HG03378 (cell line): ENCODE results near the gene SHISA6.
"Not testable (repeated sequence)": the region's sequence is repeated elsewhere in the genome, so short reads cannot be mapped to it uniquely, and the experiment has no call there.

Experiments used
- ATAC-seq: cut with Tn5 transposase; IDR thresholded peaks from one replicate; pipeline ENCODE4 v1.9.1; 2021; ENCODE audit warnings: mild to moderate bottlenecking, moderate library complexity; ENCODE audit not compliant: unreplicated experiment

Gene SHISA6

DNA sequence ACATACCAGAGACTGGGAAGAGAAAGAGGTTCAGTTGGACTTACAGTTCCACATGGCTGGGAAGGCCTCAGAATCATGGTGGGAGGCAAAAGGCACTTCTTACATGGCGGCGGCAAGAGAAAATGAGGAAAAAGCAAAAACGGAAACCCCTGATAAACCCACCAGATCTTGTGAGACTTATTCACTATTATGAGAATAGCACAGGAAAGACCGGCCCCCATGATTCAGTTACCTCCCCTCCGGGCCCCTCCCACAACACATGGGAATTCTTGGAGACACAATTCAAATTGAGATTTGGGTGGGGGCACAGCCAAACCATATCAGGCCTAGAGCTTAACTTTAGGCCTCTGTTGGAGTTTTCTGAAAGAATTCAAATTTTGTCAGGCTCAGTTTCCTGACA, 60.9 kb downstream of the SHISA6 start:
- not testable (repeated sequence) for ATAC-seq

DNA sequence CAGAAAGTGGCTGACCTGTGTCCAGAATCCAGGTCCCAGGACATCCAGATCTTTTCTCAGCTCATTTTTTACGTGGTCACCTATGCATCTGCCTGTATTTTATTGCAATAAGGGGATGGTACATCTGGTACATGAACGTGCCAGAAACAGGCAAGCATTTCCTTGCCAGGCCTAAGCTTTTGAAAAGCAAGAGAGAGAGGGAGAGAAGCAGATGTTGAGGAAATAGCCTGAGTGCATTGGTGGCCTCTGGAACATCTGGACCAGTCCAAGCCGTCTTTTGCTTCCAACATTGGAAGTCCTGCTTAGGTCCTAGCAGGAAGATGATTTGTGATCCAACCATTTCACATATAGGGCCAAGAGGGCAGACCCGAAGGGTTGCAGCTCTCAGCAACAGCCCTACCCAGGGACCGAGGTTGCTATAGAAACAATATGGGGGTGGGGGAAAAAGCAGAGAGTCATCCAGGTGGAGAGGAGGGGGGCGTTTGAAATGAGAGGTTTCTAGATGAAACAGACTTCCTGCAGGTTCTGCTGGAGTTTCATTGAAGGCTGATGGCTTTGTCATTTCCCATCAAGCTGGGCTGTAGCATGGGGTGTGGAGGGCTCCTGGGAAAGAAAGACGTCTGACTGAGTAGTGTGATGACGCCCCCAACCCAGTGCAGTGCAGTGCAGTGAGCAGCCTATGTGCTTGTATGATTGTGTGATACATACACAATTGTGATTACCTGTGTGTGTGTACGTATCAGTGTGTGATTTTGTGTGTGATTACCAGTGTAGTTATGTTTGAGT, 61.6 kb downstream of the SHISA6 start:
- no peak for ATAC-seq

DNA sequence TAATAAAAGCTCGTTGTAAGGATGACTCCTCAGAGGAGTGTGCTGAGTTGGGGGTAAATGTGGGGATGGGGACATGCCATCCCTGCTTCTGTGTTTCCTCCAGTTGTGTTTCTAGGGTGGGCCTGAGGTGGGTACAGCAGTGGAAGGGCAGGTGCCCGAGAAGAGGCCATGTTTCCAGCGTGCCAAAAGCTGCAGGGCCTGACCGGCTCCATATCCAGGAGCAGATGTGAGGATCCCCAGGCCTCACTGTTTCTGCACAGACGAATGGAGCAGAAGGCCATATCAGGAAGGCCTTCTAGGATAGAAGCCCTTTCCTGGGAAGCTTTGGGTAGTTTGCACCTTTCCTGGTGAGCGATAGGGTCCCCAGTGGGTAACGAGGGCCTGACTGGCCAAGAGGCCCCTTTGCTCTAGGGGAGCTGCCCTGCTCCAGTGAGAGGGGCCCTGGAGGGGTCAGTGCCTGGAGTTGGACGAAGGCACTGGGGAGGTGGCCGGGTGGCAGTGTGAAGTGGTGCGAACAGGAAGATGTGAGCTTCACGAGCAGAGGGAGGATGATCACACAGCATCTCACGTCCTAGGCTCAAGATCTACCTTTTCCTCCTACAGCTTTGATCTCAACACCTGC, 62.9 kb downstream of the SHISA6 start:
- no peak for ATAC-seq

DNA sequence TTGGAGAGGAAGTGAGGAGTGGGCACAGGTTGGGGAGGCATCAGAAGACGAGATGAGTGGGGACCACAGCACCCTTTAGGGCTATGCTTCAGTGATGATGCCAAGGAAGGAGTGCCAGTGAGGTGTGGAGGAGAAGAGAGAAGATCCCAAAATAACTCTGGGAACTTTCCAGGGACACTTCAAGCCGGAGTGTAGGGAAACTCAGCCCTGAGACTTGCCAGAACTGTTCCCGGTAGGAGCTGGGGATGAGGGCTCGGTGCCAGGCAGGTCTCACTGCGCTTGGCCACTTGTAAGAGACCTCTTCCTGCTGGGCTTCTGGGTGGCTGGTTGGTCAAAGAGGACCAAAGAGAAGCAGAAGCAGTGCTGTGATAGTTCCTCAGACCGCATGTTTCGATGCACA, 63.6 kb downstream of the SHISA6 start:
- ATAC-seq, result no peak

DNA sequence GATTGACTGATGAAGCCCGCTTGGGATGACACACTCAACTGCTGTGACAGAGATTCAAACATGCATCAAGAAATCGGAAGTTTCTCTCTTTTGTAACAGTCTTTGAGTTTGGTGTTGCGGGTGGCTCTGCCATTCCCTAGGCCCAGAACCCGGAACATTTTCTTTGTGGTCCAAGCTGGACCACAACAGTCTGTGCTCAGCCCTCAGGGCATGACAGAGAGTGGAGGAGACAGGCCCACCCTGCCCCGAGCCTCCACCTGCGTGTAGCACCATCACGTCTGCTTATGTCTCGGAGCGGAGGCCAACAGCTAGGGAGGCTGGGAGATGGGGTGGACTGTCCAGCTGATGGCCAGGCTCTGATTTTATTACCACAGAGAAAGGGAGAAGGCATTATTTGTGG, 64.5 kb downstream of the SHISA6 start:
- no peak for ATAC-seq

DNA sequence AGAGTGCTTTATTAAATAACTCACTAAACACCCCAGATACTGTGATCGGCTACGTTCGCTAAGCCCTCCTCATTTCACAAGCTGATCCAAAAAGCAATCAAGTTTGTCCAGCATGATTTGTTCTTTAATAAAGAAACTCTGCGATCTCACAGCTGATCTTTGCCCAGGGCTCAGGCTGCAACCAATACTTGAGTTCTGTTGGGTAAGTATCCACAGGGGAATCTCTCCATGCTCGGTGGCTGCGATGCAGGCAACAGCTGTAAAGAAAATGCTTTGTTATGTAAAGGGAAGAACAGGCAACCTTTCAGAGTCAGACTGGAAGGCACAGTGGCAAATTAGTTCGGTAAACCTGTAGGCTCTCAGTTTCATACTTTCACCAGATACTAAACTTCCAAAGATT, 67.5 kb downstream of the SHISA6 start:
- ATAC-seq, result no peak

DNA sequence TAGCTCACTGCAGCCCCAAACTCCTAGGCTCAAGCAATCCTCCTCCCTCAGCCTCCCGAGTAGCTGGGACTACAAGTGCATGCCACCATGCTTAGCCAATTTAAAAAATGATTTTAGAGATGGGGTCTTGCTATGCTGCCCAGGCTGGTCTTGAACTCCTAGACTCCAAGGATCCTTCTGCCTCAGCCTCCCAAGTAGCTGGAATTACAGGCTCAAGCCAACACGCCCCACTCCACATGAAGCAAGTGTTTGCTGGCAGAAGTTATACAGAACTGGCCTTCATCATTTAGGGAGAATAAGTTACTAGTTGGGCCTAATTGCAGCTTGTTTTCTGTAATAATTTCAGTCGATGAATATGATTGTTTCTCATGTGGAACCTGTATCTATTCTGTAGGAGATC, 68.0 kb downstream of the SHISA6 start:
- no peak for ATAC-seq

DNA sequence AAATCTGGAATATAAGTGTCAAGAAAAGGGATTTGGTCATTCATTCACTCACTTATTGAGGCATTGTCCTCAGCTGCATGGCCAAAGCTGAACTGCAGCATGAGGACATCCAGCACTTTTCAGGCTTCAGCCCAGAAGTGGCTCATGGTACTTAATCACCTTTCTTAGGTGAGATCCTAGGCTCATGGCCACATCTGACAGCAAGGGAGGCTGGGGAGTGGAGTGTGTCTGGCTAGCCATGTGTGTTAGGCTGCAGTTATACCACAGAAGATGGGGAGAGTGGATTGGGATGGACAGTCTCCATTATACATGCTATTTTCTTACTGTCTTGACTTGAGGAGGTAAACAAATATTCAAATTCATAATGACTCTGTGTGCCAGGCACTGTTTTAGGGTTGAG, 68.8 kb downstream of the SHISA6 start:
- no peak for ATAC-seq

DNA sequence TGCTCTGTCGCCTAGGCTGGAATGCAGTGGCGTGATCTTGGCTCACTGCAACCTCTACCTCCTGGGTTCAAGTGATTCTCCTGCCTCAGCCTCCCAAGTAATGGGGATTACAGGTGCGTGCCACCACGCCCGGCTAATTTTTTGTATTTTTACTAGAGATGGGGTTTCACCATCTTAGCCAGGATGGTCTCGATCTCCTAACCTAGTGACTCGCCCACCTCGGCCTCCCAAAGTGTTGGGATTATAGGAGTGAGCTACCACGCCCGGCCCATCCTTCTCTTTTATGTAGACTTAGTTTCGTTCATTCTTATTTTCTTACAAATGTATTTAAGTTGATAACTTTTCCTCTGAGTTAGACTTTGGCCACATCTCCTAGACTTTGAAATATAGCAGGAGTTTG, 75.4 kb downstream of the SHISA6 start:
- ATAC-seq, result not testable (repeated sequence)

DNA sequence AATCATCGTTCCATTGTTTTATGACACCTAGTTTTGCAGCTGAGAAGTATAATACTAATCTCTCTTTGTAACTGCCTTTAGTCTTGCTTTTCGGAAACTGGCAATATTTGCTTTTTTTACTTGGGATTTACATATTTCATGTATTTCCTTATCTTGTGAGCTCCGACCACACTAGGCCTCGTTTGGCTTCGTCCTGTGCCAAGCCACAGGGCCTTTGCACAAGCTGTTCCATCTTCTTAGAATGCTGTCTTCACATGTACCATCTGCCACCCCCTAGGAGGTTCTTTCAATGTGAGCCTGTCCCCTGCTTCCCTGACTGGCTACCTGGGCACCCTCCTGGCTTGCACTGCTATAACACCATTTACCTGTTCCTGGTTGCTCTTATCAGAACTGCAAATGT, 77.2 kb downstream of the SHISA6 start:
- ATAC-seq, result no peak

DNA sequence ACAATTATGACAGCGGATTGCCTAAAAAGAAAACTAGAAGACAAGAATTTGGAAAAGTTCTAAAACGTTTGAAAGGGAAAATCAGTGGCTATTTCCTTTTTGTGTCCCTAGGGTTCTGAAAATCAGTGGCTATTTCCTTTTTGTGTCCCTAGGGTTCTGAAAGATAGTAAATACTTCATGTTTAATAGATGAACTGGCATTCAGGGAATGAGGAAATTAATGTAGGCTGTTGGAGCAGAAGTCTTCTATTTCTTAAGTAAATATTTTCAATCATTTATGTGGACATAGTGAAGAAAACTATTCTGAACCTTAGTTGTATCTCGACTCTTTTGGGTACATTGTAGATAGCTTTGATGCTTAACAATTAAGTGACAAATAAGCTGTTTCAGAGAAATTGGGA, 78.9 kb downstream of the SHISA6 start:
- no peak for ATAC-seq

DNA sequence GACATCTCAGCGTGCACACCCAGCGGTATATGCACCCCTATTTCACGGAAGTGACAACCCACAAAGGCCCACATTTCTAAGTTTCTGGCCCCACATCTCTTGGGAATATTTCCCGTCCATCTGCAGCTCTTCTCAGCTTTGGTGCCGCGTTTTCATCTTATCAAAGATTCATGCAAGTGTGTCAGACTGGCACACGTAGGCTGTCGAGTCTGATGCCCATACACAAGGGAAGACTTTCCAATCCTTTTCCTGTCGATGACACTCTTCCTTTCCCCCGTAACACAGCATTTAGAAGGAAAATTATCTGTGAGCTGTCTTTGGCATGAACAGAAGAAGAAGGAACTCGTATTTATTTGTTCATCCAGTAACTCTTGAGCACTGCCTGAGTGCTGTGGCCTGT, 83.0 kb downstream of the SHISA6 start:
- no peak for ATAC-seq

DNA sequence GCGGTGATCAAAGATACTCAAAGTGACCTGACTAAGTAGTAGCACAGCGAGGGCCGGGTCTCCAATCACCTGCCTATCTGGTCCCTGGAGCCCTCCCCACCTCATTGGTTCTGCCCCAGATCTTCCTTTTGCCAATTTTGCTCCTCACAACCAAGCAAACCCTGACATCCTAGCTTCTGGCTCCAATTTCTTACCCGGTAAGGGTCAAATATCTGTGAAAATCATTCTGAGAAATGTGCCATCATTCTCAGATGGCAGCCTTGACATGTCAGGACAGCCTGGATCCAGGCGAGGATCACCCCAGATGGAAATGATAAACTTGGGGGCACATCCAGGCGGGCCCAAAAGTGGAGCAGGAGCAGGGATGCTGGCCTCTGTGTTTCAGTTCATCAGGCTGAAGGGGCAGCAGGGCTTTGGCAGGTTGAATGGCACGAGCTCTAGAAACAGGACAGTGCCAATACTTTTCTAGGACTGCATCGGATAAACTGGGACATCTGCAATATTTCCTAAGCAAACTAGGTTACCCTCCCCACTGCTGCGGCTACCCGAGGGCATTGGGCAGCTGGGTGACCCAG, 83.9 kb downstream of the SHISA6 start:
- ATAC-seq, result no peak

DNA sequence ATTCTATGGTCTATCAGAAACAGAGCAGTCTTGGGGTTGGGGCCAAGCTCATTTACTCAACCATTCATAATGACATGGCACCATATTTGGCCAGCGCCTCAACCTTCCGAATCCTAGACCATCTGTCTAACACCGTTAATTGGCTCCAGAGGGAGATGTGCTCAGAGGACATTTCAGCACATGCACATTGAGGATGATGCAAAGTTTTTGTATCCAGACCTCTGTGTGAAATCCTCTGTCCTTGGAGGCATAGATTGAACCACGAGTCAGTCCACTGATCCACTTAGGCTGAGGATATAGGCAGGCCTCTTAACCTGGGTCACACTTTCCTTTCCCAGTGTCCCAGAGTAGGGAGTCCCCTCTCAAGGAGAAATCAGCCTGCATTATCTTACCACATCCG, 85.5 kb downstream of the SHISA6 start:
- ATAC-seq, result no peak

DNA sequence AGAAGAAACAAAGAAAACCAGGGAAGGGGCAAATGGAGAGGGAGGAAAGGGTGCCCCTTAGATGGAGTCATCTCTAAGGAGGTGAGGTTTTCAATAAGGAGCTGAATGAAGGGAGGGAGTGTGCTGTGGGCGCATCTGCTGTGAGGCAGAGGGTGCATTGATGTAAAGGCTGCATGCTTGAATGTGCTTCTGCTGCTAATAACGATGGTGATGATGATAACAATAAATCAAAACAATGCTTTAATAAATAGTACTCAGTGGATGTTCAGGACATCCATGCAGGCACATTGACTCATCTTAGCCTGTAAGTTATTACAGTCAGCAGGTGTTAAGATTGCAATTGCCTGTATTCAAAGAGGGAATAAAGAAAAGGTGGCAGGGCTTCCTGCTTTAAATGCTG, 87.8 kb downstream of the SHISA6 start:
- ATAC-seq, result no peak

DNA sequence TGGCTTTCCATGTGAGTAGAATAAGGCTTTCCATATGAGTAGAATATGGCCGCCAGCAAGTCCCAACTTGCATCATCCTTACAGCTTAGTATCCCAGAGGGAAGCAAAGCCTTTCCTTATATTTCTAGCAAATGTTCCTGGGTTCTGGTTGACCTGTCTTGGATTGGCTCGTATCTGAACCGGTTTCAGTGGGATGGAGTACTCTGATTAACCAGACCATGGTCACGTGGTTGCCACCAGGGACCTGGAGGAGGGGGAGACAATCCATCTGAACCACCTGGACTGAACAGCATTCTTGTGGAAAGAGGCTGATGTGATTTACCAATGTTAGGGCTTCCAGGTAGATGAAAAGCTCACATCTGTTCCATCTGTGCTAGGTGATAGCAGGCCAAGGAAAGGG, 89.0 kb downstream of the SHISA6 start:
- no peak for ATAC-seq

DNA sequence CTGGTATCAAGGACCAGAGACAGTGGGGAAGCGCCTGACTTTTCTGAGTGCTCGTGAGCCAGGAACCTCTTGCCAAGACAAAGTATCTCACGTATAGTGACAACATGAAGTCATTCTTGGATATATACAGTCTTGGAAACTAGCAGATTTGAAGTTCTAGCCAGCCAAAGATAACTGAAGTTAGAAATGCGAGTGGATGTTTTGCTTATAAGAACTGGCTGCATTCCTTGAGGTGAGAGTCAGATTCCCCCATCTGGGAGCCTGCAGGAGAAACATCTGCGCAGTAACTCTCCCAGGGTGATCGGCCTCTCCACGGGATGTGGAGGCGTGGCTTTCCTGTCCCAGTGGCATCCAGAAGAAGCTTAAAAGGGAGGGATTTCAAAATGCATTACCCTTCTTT, 89.8 kb downstream of the SHISA6 start:
- ATAC-seq, result no peak

DNA sequence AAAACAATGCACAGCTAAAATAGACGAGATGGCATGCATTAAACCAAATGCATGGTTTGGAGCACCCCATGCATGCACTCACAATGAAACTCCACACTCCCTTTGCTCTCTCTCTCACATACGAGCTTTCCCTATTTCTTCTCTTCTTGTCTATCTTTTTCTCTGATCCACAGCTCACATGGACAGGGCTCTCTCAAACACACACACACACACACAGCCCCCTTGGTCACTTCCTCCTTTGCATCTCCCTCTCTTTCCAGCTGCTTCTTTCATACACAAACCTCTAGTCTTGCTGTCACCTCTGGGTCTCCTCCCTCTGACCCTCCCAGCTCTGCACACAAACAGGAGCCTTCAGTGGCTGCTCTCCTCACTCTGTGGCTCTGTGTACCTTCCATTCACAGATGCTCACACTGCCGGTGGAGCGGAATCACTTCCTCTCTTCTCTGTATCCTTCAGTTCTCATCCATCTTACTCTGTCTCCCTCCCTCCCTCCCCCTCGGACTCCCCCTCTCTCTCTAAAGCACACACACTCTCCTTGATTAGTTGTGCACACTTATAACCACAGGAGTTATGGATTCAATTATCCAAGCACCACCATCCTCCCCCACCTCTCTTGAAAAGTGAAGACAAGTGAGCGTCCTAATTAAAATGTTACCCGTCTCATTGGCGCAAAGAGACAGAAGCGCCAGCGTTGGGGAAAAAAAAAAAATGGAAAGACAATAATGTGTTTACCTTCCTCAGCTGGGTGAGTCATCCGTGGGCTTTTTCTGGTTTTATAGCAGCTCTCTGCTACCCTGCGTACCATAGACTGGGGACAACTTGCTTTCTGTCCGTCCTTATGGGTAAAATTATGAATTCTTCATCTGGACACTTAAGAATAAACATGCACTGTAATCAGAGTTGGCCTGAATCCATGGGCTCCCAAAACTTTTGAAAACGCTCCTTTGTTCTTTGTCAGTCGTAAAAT, 90.8 kb downstream of the SHISA6 start:
- ATAC-seq, result no peak

DNA sequence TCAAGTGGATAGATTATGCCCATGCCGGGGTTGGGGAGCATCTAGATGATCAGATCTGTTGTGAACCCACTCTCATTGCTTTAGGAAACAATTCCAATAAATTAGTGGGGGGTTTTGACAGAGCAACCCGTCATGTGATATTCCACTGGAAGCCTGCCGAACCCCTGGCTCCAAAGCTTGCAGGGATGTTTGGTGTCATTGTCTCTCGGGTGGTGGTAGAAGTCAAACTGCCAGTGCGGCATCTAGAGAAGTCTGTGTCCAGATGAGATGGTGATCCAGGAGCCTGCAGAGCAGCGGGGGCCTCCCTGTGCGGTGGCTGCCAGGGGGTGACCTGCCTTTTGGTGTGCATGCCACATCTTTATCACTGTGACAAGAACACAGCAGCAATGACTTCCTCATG, 91.7 kb downstream of the SHISA6 start:
- ATAC-seq, result no peak

DNA sequence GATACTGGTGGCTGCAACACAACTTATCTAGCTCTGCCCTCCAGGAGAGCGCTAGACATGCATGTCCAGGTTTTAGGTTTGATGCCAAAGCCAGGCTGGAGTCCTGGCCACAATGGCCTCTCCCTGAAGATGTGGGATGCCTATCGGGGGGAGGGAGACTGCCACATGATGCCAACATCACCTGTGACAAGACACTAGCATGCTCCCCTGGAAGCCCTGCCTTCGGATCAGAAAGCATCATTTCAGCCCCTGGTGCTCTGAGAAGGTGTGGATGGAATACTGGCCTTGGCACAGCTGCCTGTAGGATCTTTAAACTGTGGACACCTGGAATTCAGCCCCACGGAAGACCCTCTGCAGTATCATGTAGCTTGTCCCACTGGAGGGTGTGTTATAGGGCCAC, 93.5 kb downstream of the SHISA6 start:
- no peak for ATAC-seq

DNA sequence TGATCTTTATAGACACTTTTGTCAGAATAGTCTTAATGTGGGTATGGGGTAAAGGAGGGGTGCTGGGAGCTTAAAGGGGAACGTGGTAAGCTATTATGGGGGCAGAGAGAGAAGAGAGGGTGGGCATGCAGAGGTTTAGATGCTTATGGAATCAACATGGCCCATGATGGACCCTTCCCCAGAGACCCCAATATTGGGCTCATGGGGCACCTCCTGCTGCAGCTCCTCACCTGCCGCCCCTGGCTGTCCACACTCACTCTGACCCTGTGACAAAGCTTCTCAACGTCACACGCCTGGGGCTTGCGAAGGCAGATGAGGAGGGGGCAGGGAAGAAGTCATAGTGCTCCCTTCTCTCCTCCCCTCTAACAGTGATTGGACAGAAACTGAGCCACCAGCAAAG, 95.3 kb downstream of the SHISA6 start:
- ATAC-seq, result no peak
